SIG-M5 (cell line): ENCODE measurements around the gene TMPRSS4.

Experiments used
- DNase-seq: peaks from one replicate; lab custom pipeline; 2025; lab: John Stamatoyannopoulos, UW

TMPRSS4 gene

DNA sequence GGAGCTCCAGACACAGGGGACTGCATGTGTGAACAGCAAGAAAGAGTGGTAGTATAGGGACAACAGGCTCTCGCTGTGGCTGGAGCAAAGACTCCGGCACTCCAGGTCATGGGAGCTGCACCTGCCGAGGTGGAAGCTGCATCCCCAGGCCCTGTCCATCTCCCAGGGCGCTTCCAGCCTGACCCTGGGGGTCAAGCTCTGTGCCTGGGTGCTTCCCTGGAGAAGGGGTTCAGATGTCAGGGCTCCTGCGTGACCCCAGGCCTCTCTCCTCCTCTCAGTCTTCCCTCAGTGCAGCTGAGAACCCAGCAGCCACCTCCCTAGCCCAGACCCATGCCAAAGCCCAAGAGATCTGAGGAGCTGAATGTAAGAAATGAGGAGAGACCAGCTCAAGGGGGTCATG is 3.4 kb downstream of the TMPRSS4 start:
- no peak for DNase-seq

DNA sequence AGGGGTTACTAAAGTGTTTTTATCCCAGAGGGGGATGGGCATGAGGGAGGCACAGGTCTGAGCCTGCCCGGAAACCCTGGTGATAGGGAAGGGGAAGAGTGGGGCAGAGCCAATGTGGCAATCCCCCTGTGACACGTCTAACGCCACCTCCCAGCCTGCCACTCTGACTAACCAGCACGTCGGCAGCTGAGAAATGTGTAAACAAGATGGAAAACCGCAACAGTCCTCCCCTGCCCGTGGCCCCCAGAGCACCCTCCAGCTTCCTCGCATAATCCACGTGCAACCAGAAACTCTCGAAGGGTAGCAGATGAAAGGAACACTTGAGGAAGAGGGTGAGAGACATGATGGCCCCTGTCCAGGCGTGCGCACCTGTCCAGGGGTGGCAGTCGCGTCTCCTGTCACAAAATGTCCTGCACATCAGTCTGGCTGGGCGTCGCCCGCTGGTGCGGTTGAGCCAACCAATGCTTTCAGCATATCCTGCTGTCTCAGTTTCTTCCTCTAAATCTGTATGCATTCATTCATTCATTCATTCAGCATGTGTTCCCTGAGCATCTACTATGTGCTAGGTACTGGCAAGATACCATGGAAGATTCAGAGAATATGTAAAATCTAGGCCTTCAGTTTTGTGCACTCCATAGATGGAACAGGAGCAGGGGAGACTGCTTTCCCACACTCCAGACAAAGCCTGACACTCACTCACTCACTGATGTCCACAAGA is 4.5 kb downstream of the TMPRSS4 start:
- peak; percentile 22 for DNase-seq

DNA sequence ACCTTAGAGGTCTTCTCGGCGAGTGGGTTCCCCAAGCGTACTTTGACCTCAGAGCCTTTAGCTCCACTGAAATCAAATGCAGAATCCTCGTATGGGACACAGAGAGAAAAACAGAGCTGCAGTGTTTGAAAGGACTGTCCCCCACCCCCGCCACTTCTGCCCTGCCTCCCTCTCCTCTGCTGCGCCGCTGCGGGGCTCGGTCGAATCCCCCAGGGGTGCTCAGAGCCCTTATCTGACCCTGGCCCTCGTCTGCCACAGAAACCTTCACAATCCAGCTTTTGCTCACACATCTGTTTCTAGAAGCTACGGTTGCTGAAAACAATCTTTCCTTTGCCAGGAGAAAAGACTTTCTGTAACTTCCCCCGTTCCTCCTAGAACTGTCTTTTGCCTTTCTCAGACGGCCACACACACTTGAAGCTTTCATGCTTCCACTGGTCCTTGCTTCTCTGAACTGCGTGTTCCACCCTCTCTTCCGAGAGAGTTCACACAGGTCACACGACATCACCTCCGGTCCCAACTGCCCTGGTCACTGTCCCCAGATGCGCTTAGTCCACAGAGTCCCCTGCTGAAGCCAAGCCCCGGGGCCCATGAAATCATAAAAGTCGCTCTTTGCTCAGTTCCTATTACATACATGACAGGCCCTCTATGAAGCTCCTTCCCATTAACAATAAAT is 6.1 kb downstream of the TMPRSS4 start:
- no peak for DNase-seq

DNA sequence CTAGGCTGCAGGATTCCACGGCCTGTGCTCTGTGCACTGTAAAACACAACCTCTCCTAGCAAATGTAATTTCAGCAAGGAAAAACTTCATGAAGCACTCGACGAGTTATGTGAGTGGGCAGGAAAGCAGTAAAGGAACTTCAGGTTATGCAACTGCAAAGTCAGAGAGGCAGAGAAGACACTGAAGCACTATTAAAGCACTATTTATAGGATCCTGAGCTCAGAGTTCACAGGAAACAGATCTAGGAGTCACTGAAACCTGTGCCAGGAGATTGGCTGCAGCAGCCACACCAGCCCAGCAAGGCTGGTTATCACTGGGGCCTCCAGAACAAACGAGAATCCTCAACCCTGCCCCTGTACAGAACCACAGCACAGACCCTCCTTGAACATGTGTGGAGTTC is 7.4 kb downstream of the TMPRSS4 start:
- DNase-seq: peak; percentile 77

DNA sequence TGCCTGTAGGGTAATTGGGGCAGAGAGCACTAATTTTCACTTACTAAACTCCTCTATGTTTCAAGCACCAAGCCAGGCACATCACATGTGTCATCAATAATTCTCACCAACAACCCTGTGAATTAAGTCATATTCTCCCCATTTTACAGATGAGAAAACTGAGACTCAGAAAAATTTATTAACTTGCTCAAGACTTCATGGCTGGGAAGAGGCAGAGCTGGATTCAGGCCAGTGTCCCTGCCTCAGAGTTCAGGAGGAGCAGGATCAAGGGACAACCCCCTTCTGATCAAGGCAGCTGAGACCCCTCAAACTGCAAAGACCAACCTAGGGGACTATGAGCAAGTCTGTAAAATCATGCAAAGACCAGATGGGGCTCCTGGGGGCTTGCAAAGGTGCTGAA is 7.8 kb downstream of the TMPRSS4 start:
- DNase-seq: no peak

DNA sequence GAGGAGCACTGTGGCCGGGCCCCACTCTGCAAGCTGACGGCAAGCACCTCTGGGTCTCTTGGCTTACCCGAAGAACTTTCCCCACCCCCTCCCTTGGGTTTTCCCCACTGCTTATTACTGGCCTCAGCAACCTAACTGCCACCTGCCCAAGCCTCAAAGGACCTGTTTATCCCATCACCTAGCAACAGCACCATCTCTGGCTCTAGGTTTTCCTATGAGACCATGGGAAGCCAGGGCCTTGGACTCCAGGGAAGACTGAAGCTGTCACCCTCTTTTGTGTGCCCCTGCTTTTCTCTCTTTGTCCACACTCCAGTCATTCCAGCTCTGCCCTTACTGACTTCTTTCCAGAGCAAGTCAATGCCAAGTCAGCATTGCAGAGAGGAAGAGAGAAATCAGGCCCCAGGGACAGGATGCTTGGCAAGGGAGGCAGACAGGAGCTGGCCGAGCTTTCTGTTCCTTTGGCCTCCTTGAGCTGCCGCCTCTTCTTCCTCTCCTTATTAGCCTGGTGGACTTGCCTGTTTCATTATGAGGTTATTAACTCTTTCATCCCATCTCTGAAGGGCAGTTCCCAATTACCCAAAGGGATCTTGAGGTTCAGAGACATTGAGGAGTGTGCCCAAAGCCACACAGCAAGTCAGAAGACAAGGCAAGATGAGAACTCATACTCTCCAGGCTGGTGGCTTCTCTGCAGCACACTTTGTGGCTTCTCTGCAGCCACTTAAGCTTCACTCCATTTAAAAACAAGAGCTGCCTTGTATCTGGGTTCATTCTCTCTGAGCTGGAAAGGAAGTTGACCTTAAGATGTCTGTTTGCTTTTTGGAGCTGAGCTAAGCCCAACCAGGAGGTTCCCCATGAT is 10.3 kb downstream of the TMPRSS4 start, which contains the start of gene SMIM35:
SMIM35 (minus strand) TSS at position 51 of the 856 bp plus-strand sequence. CDS start 206 bp downstream, outside the sequence.
- DNase-seq: no peak

DNA sequence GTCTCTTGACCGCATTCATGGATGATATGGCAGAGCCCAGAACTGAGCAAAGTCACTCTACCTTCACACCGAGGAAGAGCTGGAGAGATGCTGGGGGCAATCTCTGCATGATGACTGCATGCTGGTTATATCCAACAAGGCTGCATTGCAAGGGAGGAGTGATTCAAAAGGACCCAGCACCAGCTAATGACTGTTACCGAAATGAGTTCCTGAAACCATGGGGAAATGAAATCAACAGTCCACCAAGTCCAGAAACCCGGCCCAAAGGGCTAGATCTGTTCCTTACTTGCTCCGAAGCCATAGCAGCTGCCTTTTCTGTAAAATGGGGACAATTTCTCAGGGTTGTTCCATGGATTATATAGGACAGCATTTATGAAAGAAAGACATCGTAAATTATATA is 11.1 kb downstream of the TMPRSS4 start:
- DNase-seq: no peak

DNA sequence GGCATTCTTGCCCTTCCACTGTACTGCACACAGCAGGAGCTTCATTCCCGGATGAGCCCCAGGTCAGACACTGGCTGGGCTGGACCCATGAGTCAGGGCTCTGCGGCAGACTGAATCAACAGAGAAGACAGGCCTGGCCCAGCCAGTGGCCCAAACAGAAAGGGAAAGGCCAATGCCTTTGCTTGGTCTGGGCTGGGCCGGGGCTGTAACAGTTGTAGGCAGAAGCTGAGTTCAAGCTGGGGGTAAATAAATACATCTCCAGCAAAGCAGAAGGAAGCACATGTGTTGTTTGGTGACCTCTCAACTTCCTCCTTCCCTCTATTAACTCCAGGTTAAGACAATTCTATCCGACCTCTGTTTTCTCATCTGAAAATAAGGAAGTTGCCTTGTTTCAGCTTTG is 11.7 kb downstream of the TMPRSS4 start:
- DNase-seq: peak; percentile 26

DNA sequence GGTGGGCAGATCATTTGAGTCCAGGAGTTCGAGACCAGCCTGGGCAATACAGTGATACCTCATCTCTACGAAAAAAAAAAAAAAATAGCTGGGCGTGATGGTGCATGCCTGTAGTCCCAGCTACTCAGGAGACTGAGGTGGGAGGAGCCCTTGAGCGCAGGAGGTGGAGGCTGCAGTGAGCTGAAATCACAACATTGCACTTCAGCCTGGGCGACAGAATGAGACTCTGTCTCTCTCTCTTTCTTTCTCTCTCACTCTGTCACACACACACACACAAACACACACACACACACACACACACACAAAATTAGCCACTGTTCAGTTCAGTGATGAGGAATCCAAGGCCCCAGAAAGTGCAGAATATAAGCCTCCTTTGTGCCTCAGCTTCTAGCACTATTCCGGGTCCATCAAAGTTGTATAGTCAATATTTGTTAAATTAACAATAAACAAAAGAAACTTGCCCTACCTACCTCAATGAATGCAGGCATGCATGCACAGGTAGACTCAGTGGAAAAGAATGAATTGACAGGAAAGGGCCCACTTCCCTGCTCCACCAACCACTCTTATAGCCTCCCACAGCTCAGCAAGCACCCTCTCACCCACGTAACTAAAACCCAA is 13.8 kb downstream of the TMPRSS4 start:
- DNase-seq: no peak

DNA sequence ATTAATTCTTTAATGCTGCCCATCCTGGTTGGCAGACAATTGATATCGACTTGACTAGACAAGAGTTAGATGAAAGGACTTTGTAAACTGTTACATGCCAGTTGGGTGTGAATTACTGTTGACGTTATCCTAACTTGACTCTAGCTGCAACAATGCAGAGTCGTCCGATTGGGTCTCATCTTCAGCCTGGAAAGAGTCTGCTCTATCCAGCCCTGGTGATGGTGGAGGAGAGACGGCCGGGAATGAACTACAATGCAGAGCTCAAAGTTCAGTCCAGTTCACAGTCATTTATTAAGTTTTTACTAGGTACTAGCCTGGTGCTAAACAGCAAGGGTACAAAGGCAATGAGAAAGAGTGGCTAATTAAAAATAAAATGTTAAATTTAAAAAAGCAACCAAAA is 14.8 kb downstream of the TMPRSS4 start:
- no peak for DNase-seq

DNA sequence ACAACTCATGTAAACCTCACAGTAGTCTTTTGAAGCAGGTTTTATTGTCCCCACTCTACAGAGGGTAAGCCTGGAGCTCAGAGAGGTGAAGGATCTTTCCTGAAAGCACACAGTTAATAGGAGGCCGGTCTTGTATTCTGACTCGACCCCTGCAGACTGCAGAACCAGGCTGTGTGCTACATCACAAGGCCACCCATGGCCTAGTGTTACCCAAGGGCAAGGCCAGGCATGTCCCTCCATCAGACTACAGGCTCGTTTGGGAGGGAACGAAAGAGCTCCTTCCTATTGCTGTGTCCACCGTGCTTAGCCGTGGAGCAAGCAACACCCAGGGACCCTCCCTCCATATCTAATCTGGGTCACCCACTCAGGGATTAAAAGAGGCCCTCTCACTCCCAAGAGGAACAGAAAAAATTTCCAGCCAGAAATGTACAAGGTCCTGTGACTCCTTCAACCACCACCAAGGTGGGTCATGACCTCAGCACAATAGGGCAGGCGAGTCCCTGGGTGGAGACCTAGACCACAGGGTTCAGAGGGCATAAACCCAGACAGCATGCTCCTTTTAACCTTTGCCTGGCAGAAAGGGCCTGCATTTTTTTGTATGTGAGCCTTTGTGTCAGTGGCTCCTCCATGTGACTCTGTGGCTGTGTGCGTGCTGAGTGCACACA is 16.2 kb downstream of the TMPRSS4 start:
- no peak for DNase-seq

DNA sequence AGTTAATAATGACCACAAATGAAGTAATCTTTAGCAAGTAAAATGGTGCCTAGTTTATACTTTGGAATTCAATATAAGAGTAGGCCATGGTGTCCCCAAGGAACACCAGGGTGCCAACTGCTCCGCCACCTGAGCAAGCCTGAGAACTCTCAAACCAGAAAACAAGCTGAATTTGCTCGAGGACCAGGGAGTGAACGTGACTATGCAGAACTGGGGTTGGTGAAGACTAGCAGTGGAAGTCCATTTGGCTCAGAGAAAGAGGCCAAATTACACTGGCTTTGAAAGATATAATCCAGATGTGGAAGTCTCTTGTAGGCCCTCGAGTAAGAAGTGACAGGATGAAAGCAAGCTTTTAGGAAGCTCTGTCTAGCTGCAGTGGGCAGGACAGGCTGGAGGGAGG is 18.6 kb downstream of the TMPRSS4 start:
- no peak for DNase-seq

DNA sequence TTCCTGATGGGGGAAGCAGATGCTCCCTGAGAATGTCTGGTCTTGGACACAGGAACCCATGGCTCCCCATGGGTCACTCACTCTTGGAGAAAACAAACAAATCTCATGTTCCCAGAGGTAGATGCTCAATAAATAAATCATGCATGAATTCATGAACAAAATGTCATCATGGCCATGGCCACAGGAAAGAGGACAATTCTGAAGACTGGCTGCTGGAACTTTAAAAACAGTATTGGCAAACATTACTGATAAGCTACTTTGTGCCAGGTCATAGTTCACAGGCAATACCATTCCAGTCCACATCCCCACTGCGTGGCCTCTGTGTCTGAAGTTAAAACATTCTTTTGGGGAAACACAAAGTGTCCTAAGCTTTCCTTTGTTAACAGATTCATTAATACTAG is 19.1 kb downstream of the TMPRSS4 start:
- DNase-seq: no peak

DNA sequence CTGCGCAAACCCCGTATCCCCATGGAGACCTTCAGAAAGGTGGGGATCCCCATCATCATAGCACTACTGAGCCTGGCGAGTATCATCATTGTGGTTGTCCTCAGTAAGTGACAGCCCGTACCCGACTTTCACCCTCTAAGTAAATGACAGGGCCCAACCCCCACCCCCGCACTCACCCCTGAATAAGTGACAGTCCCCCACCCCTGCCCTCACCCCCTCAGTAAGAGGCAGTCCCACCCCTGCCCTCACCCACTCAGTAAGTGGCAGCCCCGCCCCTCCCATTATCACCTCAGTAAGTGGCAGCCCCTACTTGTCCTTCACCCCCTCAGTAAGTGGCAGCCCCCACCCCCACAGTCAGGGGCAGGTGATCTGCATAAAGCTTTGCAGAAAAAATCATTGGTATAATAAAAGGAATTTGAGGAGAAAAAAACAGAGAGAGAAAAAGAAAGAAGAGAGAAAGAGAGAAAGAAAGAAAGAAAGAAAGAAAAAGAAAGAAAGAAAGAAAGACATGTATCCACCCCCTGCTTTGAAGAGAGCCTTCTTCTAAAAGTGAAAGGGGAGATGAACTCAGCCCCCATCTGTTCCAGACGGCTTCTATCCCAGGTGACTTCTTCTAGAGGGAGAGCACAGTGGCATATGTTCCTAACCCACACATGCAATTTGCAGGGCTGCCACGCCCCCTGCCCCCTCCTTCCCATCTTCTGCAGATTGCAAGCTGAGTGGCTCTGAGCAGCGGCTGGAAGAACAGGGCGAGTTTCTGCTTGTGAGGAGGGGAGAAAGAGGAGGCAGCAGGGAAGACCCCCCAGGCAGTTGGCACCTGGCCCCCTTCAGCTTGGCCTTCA is 22.3 kb downstream of the TMPRSS4 start:
- DNase-seq: no peak

DNA sequence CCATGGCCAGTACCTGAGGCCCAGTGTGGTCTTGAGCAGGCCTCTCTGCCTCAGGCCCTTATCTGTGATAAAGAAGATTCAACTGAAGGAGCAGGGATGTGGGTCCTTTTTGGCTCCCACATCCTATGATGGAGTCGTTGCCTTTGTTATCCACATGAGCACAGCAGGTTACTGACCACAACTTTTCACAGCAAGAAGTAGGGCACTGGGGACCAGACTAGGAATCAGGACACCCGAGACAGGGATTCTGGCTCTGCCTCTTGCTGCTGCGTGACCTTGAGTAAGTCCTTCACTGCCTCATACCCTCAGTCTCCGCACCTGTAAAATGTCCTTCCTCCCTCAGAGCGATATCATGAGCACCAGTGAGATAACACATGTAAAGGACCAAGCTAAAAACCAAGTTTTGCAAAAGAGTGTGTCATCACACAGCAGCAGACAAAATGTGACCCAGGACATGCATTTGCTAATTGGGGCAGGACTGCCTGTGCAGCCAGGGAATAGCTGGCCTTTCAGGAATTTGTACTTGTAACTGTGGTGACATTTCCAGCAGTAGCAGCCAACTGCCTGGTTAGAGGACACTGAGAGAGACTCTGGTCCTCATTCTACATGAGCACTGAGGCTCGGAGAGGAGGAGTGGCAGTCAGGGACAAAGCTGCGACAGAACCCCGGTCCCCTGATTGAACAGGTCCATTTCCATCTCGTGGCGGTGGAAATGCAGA is 23.1 kb downstream of the TMPRSS4 start:
- DNase-seq: no peak

DNA sequence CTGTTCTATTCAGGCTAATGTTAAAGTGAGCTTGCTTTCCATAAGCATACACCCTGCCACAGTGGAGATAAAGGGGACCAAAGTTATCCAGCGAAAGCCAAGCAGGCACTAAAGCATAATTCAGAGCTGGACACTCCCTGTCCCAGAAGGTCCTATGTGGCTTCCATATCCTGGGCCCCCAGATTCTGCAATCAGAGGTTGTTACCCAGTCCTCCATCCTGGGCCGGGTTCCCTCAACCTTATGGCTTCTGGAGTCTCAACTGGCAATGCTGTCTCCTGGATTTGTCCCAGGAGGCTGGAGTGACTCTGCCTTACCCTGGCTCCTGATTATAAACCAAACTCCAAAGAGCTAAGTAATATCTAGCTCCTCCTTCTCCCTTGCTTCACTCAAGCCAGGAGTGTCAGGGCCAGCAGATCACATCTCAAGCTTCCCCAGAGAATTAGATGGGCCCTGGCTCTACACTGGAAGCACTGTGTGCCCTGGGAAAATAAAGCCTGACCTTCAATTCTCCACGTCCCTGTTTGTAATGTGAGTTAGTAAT is 23.9 kb downstream of the TMPRSS4 start:
- DNase-seq: no peak

DNA sequence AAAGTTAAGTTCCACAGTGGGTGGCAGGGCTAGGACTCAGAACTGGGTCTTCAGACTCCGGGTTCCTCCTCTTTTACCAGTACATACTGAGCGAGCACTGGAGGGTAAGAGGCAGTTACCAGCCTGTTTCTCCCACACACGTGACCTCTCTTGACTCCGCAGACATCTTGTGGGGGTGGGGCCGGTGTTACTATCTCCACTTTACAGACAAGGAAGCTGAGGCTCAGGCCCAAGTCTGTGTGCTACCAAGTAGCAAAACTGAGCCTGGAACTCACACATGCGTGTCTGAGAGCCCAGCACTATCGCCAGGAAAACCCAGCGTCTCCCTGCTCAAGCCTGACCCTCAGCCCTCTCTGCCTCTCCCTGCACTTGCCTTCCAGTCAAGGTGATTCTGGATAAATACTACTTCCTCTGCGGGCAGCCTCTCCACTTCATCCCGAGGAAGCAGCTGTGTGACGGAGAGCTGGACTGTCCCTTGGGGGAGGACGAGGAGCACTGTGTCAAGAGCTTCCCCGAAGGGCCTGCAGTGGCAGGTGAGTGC is 25.9 kb downstream of the TMPRSS4 start:
- no peak for DNase-seq

DNA sequence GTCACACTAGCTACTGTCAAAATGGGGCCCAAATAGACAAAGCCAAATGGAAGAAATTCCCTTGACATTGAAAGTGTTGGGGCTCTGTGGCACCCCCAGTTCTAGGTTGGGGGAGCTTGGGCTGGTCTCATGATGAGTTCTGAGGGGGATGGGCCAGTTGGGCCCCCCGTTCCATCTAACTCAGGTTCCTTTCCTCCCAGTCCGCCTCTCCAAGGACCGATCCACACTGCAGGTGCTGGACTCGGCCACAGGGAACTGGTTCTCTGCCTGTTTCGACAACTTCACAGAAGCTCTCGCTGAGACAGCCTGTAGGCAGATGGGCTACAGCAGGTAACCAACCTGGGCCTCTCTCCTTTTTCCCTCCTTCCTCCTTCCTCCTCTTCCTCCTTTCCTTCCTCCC is 27.6 kb downstream of the TMPRSS4 start:
- DNase-seq: no peak

DNA sequence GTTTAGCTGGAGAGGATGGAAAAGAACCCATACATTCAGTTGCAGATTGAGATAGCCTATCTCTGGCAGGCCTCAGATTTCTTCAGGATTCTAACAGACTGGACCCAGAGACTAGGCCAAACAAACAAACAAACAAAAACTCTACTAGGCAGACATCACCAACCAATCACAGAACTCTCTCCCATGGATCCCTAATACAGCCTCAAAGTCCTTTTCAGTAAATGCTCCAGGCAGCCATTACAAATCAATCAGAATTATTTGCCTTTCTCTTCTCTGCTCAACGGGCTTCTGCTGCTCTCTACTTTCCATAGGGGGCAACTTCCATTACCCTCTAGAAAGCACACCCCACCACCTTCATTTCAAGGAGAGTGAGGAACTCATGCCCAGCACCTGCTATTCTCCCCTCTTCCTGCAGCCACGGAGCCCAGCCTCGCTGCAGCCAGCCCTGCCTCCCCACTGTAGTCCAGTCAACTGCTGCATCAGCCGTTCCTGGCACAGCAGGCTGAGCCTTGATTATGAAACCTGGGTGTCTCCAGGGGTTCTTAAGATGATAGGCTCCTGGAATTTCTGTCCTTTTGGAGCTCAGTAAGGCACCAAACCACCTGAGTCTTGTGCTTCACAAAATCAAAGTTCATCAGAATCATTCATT is 28.9 kb downstream of the TMPRSS4 start:
- no peak for DNase-seq
